HFF-Myc (cell line): ENCODE data around the gene MARCHF9.

Experiments
- DNase-seq: peaks from one replicate; pipeline ENCODE4 v3.0.0-alpha.2; 2011; ENCODE audit warnings: low read depth; ENCODE audit errors: extremely low read depth
- H3K4me3 ChIP-seq: replicated peaks from 2 replicates; pipeline ENCODE4 v1.5.1; 2011; ENCODE audit warnings: low read depth, mild to moderate bottlenecking, control low read depth, low read length
- TF ChIP-seq, protein P1 (sequence below): IDR thresholded peaks from 2 replicates; pipeline ENCODE4 v1.5.1; 2012; ENCODE audit warnings: mild to moderate bottlenecking, low read depth, low read length, control low read depth; ENCODE audit errors: missing control alignments

Gene MARCHF9

GRCh38 chr12:57752668-57753000 is 2.3 kb upstream of the MARCHF9 start:
- TF ChIP-seq, protein P1, sequence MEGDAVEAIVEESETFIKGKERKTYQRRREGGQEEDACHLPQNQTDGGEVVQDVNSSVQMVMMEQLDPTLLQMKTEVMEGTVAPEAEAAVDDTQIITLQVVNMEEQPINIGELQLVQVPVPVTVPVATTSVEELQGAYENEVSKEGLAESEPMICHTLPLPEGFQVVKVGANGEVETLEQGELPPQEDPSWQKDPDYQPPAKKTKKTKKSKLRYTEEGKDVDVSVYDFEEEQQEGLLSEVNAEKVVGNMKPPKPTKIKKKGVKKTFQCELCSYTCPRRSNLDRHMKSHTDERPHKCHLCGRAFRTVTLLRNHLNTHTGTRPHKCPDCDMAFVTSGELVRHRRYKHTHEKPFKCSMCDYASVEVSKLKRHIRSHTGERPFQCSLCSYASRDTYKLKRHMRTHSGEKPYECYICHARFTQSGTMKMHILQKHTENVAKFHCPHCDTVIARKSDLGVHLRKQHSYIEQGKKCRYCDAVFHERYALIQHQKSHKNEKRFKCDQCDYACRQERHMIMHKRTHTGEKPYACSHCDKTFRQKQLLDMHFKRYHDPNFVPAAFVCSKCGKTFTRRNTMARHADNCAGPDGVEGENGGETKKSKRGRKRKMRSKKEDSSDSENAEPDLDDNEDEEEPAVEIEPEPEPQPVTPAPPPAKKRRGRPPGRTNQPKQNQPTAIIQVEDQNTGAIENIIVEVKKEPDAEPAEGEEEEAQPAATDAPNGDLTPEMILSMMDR = no peak
- peak overlapping the region; percentile 17 for H3K4me3 ChIP-seq
- no peak for DNase-seq

DNA sequence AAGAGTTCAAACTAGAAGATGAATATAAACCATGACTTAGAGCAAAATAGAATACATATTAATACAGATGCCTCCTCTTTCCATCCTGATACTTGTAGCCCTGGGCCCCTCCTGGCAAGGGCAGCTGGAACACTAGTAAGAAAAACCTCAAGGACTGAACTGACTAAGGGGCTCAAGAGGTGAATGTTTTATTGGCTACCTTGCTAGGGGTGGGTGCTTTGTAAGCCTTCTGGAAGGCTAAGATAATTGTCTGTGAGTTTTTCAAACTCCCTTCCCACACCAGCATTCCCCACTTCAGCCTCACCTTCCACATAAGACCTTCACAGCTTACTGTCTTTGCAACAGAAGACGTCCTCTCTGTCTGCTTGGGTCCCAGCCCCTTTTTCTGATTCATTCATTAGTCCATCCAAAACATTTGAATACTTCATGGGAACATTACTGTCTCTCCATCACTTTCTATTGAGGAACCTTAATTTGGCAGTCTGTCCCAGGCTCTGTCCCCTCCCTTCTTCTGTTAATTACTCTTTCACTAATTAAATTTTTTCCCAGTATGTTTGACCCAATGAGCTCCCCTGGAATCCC is 1.1 kb upstream of the MARCHF9 start:
- no peak overlapping the region for H3K4me3 ChIP-seq
- TF ChIP-seq, protein P1 = no peak
- DNase-seq = no peak

- TF ChIP-seq, protein P1 = no peak
- H3K4me3 ChIP-seq = peak overlapping the region; percentile 47
- DNase-seq = no peak
Measured at GRCh38 chr12:57755194-57755453, 221 bp downstream of the MARCHF9 start.

DNA sequence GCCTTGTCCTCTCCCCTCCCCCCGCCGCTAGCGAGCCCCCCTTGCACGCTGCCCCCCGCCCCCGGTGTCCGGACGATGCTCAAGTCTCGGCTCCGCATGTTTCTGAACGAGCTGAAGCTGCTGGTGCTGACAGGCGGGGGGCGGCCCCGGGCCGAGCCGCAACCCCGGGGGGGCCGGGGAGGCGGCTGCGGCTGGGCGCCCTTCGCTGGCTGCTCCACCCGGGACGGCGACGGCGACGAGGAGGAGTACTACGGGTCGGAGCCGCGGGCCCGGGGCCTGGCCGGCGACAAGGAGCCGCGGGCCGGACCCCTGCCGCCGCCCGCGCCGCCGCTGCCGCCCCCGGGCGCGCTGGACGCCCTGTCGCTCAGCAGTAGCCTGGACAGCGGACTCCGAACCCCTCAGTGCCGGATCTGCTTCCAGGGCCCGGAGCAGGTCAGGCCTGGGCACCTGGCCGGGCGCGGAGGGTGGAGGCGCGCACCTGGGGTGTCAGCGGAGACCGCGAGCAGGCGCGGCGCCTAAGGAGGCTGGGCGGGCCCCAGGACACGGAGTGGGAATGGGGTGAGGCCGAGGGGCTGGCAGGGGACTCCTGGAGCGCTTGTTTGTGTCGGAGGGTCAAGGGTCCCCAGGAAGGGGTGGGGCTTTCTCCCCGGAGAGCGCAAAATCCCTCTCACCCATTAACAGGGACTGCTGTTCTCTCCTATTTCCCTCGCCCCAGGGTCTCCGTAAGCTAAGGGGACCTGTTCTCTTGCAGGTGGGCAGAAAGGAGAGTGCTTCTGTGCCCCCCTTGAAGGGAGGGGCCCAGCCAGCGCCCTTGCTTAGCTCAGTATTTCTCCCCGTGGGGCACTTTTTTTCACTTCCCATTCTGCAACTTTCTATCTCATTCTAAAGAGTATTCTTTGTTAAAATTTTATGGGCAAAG is 810 bp downstream of the MARCHF9 start:
- DNase-seq = no peak

GRCh38 chr12:57756406-57757341 is 1.8 kb downstream of the MARCHF9 start:
- TF ChIP-seq, protein P1 = peak; percentile 61
- DNase-seq = no peak

More for the DNA sequence above, 810 bp downstream of the MARCHF9 start:
- H3K4me3 ChIP-seq = peak overlapping the region; percentile 47
- TF ChIP-seq, protein P1 = no peak

GRCh38 chr12:57757771-57758170 is 2.9 kb downstream of the MARCHF9 start:
- TF ChIP-seq, protein P1 = no peak
- no peak overlapping the region for H3K4me3 ChIP-seq
- DNase-seq = no peak

More at GRCh38 chr12:57756406-57757341, 1.8 kb downstream of the MARCHF9 start:
- no peak overlapping the region; the same call in 1 of the 2 replicates for H3K4me3 ChIP-seq
